GM23248 (cell line): ENCODE results near the gene GBF1. TPM values are rescaled to one million over a fixed set of nuclear protein-coding genes. Genes with fewer than 3 reads are reported as not detected.
A peak's percentile ranks its signal among the peaks of the same experiment; 100 is the strongest.

Experiments
- DNase-seq: peaks from one replicate; pipeline ENCODE4 v3.0.0-alpha.2; 2015
- H2AFZ ChIP-seq: fragments of 200-600 bp; sonication (generic); 2 replicates; pipeline ENCODE4 v1.6.1; 2016; ENCODE audit warnings: antibody characterized with exemption
- H3F3A ChIP-seq: fragments of 200-600 bp; sonication (generic); 2 replicates; pipeline ENCODE4 v1.6.1; 2016; ENCODE audit warnings: mild to moderate bottlenecking, antibody characterized with exemption, mixed run types; ENCODE audit not compliant: insufficient read depth
- H3K27ac ChIP-seq: fragments of 200-600 bp; sonication (generic); 2 replicates; pipeline ENCODE4 v1.5.1; 2016; ENCODE audit warnings: mild to moderate bottlenecking
- H3K27me3 ChIP-seq: fragments of 200-600 bp; sonication (generic); replicated peaks from 2 replicates; pipeline ENCODE4 v1.6.1; 2016; ENCODE audit warnings: mild to moderate bottlenecking; ENCODE audit not compliant: insufficient read depth
- H3K36me3 ChIP-seq: fragments of 200-600 bp; sonication (generic); 2 replicates; pipeline ENCODE4 v1.6.1; 2016; ENCODE audit warnings: low read depth, mild to moderate bottlenecking
- H3K4me1 ChIP-seq: fragments of 200-600 bp; sonication (generic); 2 replicates; pipeline ENCODE4 v1.6.1; 2016; ENCODE audit warnings: mild to moderate bottlenecking; ENCODE audit not compliant: insufficient read depth
- H3K4me2 ChIP-seq: fragments of 200-600 bp; sonication (generic); one replicate; pipeline ENCODE4 v1.6.1; 2016; ENCODE audit warnings: mild to moderate bottlenecking; ENCODE audit not compliant: unreplicated experiment
- H3K4me3 ChIP-seq: fragments of 200-600 bp; sonication (generic); 2 replicates; pipeline ENCODE4 v1.5.1; 2016; ENCODE audit warnings: mild to moderate bottlenecking
- H3K79me2 ChIP-seq: fragments of 200-600 bp; sonication (generic); 2 replicates; pipeline ENCODE4 v1.6.1; 2016; ENCODE audit warnings: mild to moderate bottlenecking; ENCODE audit not compliant: insufficient read depth
- H3K9ac ChIP-seq: fragments of 200-600 bp; sonication (generic); 2 replicates; pipeline ENCODE4 v1.6.1; 2016; ENCODE audit warnings: mild to moderate bottlenecking
- H3K9me2 ChIP-seq: fragments of 200-600 bp; sonication (generic); 2 replicates; pipeline ENCODE4 v1.6.1; 2016; ENCODE audit warnings: mixed run types, mild to moderate bottlenecking, moderate library complexity; ENCODE audit not compliant: insufficient read depth
- H3K9me3 ChIP-seq: fragments of 200-600 bp; sonication (generic); one replicate; pipeline ENCODE4 v1.6.1; 2017; ENCODE audit warnings: low read depth
- H4K20me1 ChIP-seq: fragments of 200-600 bp; sonication (generic); 2 replicates; pipeline ENCODE4 v1.6.0; 2016; ENCODE audit not compliant: insufficient read depth
- EZH2 ChIP-seq: fragments of 200-600 bp; sonication (generic); IDR thresholded peaks from 2 replicates; pipeline ENCODE4 v1.6.1; 2018; ENCODE audit warnings: antibody characterized with exemption, mild to moderate bottlenecking; ENCODE audit not compliant: insufficient read depth, poor library complexity, severe bottlenecking
- EZH2phosphoT487 ChIP-seq: fragments of 200-600 bp; sonication (generic); IDR thresholded peaks from 2 replicates; pipeline ENCODE4 v1.6.1; 2018; ENCODE audit warnings: antibody characterized with exemption, moderate library complexity, mild to moderate bottlenecking, low read depth; ENCODE audit not compliant: insufficient read depth
- WGBS, 2 experiments: methylation state at CpG; one replicate each; pipeline ENCODE4 v1.1.6; 2015 to 2017; ENCODE audit warnings: low lambda C conversion rate in 2 of 2, low coverage in 1 of 2; ENCODE audit errors: missing lambda C conversion rate in 2 of 2; 5-methylcytosine and 5-hydroxymethylcytosine counted together
- in situ Hi-C: fragments of 300-500 bp; cut with MboI; formaldehyde crosslinking; loops from 2 replicates; pipeline ENCODE4 v1.15.0; 2020
- polyA plus RNA-seq: library from polyadenylated mRNA; unstranded; fragments of >200 nt; fragmentation: Nextera tagmentation; extraction: Ambion mirVana; gene quantifications from 2 replicates; pipeline ENCODE4 v1.2.1, GENCODE V29; 2016
- total RNA-seq: library from RNA; depleted of rRNA; stranded (reverse); fragments of >200 nt; shearing (Covaris generic); gene quantifications from 2 replicates; pipeline ENCODE4 v1.2.3, GENCODE V29; 2014

The GBF1 gene
- total and polyA plus RNA-seq, 2 experiments from 2014 or later: 29.8 to 43.9 TPM

- H3K4me1 ChIP-seq: no peaks in the 10 kb centered on the region
These were observed 9.8 kb upstream of the GBF1 start for GRCh38 chr10:102235598-102235920.

GRCh38 chr10:102236006-102236405, 9.3 kb upstream of the GBF1 start:
- H2AFZ ChIP-seq: no peak overlapping the region
- H3K4me2 ChIP-seq: no peak overlapping the region
- no peak overlapping the region for H3K4me3 ChIP-seq
- no peaks in the 10 kb centered on the region for H3K79me2 ChIP-seq
- in situ Hi-C loops: no loop called here
- H3K9me3 ChIP-seq: no peaks in the 10 kb centered on the region
- H3K27me3 ChIP-seq: no peaks in the 10 kb centered on the region
- no peaks in the 10 kb centered on the region for H3K9me2 ChIP-seq
- DNase-seq: no peak
- H3K4me1 ChIP-seq: no peaks in the 10 kb centered on the region
- no peaks in the 10 kb centered on the region for H3K36me3 ChIP-seq
- no peaks in the 10 kb centered on the region for H3F3A ChIP-seq
- H3K9ac ChIP-seq: no peak overlapping the region
- TF ChIP-seq EZH2 (no peak), EZH2phosphoT487 (no peak)
- 86 to 90% methylated on average over 7 to 8 of the region's 8 CpGs for whole genome bisulfite sequencing, 2 experiments
- H4K20me1 ChIP-seq: no peaks in the 10 kb centered on the region
- no peak overlapping the region for H3K27ac ChIP-seq

More at GRCh38 chr10:102235598-102235920, 9.8 kb upstream of the GBF1 start:
- Histone ChIP-seq H3K27me3 (no peaks in the 10 kb centered on the region), H3K9me2 (no peaks in the 10 kb centered on the region), H3K79me2 (no peaks in the 10 kb centered on the region), H3K9me3 (no peaks in the 10 kb centered on the region), H3K36me3 (no peaks in the 10 kb centered on the region), H3K4me2 (no peak overlapping the region), H2AFZ (no peak overlapping the region), H4K20me1 (no peaks in the 10 kb centered on the region), H3K27ac (no peak overlapping the region), H3K9ac (no peak overlapping the region), H3F3A (no peaks in the 10 kb centered on the region), H3K4me3 (no peak overlapping the region)
- no peak for TF ChIP-seq EZH2phosphoT487
- TF ChIP-seq EZH2: no peak
- WGBS, 2 experiments: 85 to 87% methylated on average over 1 of the region's 1 CpG
- peak; percentile 55 for DNase-seq
- in situ Hi-C loops: no loop called here

DNA sequence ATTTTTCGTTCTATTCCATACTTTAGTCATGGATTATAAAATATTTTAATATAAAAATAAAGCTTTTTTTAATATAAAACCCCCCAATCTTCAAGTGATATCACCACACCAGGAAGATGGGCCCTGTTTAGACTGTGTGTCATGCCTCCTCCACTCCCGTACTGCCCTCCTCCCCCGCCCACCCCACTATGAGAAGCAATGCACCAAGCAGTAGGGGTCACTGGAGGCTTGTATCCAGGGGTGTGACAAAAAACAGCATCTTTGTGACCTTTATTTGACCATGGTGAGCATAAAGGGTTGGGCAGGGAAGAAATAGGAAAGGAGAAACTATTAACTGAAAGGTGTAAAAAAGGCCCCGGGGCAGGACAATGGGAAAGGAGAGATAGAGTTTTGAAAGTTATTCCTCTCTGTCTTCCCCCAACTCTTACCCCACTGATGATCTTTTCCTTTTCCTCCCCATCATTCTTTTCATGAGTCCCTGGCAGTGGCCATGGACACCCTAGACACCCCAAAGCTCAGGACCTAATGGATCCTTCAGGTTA, 7.5 kb upstream of the GBF1 start:
- no peak for DNase-seq
- H3F3A ChIP-seq: peaks cover 7% of the 10 kb centered on the region; the same call in 1 of the 2 replicates
- in situ Hi-C loops: no loop called here
- no peaks in the 10 kb centered on the region for H3K36me3 ChIP-seq
- H3K27ac ChIP-seq: no peak overlapping the region
- no peaks in the 10 kb centered on the region for H4K20me1 ChIP-seq
- H3K9me3 ChIP-seq: no peaks in the 10 kb centered on the region
- H3K79me2 ChIP-seq: no peaks in the 10 kb centered on the region
- H3K9me2 ChIP-seq: no peaks in the 10 kb centered on the region
- no peak overlapping the region for H3K4me3 ChIP-seq
- no peak overlapping the region for H3K9ac ChIP-seq
- H3K4me2 ChIP-seq: no peak overlapping the region
- no peak overlapping the region for H2AFZ ChIP-seq
- TF ChIP-seq EZH2phosphoT487: no peak
- TF ChIP-seq EZH2: no peak
- no peaks in the 10 kb centered on the region for H3K27me3 ChIP-seq
- WGBS, 2 experiments: 73 to 79% methylated on average over 4 of the region's 4 CpGs
- peaks cover 7% of the 10 kb centered on the region; the same call in 1 of the 2 replicates for H3K4me1 ChIP-seq

DNA sequence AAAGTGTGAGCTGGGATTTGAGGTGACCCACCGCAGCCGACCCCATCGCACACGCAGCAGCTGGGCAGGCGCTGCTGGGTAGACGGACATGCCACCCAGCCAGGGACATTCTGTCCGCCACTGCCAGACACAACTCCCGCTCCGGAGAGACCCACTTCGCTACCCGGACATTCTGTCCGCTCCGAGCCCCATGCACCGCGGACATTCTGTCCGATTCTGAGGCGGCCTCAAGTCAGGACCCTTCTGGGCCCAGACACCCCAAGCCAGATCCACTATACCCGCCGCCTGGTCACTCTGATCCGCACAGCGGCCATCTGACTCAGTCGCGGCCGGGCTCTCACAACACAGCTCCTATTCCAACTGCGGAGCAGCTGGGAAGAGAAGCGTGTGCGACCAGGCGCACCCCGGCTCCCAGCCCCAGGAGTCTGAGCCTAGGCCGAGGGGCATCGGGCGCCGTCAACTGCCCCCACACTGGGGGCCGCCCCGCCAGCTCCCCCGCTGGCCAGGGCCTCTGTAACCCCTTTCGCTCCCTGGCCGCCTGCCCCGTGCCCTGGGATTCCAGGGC, 4.8 kb upstream of the GBF1 start:
- Histone ChIP-seq H3K4me1 (peaks cover 12% of the 10 kb centered on the region), H3K9ac (no peak overlapping the region; the same call in 1 of the 2 replicates), H3K79me2 (peaks cover 2% of the 10 kb centered on the region), H3K9me2 (no peaks in the 10 kb centered on the region), H3K27ac (no peak overlapping the region), H3K9me3 (no peaks in the 10 kb centered on the region), H2AFZ (peak overlapping the region; percentile 85), H3K36me3 (no peaks in the 10 kb centered on the region), H3K27me3 (no peaks in the 10 kb centered on the region), H3K4me3 (peak overlapping the region; percentile 83), H3K4me2 (peak overlapping the region; percentile 93), H4K20me1 (no peaks in the 10 kb centered on the region), H3F3A (peaks cover 21% of the 10 kb centered on the region)
- in situ Hi-C loops: no loop called here
- DNase-seq: peak; percentile 38
- WGBS, 2 experiments: 51 to 52% methylated on average over 34 to 39 of the region's 39 CpGs
- TF ChIP-seq EZH2phosphoT487 (no peak), EZH2 (no peak)
